ENCODE measurements around the gene NDUFB3.

NDUFB3 gene

GRCh38 chr2:201130524-201131186 is 58.9 kb downstream of the NDUFB3 start:
- no peak for DNase-seq

- no peak for DNase-seq
These were observed 60.7 kb downstream of the NDUFB3 start for GRCh38 chr2:201132518-201132917.
